Superior temporal gyrus (tissue), 1 donor: ENCODE results near the gene SLC10A7.

Experiments
- DNase-seq: peaks from one replicate; pipeline ENCODE4 v3.0.0-alpha.2; 2016; ENCODE audit errors: extremely low spot score

The SLC10A7 gene, protein sequence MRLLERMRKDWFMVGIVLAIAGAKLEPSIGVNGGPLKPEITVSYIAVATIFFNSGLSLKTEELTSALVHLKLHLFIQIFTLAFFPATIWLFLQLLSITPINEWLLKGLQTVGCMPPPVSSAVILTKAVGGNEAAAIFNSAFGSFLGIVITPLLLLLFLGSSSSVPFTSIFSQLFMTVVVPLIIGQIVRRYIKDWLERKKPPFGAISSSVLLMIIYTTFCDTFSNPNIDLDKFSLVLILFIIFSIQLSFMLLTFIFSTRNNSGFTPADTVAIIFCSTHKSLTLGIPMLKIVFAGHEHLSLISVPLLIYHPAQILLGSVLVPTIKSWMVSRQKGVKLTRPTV

DNA sequence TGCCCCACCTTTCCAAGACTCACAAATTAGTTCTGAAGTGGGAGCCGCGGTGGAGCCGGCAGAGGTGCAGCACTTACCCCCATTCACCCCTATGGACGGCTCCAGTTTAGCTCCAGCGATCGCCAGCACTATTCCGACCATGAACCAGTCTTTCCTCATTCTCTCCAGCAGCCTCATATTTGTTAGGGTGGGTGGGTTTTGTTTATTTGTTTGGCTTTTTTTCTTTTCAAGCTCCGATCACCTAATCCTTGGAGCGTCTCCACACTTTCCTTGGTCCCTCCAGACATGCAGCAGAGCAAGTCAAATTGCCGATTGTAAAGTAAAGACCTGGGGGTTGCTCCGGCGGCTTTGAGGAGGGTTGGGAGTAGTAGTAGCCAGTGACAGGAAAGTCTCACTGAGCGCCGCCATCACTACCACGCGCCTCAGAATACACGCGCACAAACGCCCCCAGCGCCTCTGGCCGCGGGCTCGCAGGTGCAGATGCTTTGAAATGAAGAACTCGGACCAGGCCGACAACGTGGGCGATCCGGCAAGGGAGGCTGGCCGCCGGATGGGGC, at the start of gene SLC10A7:
SLC10A7 (minus strand) TSS at position 400 of the 557 bp plus-strand sequence; CDS start at position 177, 223 bp downstream.
- peak; percentile 82 for DNase-seq

DNA sequence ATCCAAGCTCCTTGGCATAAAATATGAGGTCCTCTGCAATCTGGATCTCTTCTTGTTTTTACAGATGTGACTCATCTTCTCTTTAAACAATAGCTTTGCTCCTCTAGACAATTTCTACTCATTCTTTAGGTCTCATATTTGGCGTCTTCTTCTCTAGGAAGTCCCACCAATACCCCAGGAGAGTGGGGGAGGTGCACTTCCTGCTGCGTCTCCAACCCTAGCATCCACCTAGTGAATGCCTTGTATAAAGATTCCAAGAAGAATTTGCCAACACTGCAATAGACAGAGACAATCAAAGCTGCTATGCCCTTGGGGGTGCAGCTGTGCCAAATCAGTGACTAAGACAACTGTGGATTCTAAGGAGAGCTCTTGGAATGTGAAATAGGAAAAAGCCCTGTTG, 45.7 kb upstream of the SLC10A7 start:
- no peak for DNase-seq

DNA sequence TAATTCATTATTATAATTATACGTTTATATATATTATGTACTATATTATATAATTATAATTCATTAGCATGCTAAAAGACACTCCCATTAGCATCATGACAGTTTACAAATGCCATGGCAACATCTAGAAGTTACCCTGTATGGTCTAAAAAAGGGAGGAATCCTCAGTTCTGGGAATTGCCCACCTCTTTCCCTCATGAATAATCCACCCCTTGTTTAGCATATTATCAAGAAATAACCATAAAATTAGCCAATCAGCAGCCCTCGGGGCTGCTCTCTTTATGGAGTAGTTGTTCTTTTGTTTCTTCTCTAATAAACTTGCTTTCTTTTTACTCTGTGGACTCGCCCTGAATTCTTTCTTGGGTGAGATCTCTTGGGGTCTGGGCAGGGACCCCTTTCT, 42.8 kb upstream of the SLC10A7 start:
- no peak for DNase-seq

DNA sequence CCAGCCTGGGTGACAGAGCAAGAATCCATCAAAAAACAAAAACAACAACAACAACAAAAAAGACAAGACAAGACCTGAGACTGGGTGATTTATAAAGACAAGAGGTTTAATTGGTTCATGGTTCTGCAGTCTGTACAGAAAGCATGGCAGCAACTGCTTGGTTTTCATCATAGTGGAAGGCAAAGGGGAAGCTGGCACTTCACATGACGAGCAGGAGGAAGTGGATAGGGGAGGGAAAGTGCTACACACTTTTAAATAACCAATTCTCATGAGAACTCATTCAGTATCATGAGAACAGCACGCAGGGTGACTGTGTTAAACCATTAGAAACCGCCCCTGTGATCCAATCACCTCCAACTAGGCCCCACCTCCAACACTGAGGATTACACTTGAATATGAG, 28.4 kb upstream of the SLC10A7 start:
- DNase-seq: no peak

DNA sequence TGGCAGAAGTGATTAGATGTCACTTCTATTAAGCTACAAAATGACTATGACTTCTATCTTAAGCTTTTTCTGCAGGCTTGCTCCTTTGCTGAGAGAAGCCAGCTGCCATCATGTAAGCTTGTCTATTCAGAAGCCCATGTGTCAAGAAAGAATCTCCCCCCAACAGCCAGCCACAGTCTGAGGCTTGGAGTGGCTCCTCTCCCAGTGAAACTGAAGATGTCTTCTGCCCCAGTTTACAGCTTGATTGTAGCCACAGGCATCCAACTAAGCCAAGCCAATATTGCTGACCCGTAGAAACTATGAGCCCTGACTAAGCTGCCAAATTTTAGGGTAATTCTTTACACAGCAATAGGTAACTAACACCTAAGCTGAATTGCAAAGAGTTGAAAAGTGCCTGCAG, 26.7 kb upstream of the SLC10A7 start:
- no peak for DNase-seq

DNA sequence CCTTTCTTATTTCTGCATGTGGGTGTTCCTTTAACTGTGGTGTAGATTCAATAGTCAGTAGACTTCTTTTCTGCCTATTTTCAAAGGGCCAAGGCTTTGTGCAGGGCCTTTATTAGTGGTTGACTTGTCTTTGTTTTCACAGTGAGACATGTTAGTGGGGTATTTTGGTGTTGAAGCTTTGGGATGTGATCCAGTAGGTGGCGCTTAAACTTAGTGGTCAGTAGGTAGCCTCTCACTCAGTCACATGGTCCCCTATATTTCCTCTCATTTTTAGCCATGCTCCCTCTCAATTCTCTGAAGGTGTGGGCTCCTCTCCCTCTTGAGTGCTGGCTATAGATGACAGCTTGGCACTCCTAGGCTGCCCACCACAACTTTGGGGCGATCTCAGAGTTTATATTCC, 23.4 kb upstream of the SLC10A7 start:
- DNase-seq: no peak

DNA sequence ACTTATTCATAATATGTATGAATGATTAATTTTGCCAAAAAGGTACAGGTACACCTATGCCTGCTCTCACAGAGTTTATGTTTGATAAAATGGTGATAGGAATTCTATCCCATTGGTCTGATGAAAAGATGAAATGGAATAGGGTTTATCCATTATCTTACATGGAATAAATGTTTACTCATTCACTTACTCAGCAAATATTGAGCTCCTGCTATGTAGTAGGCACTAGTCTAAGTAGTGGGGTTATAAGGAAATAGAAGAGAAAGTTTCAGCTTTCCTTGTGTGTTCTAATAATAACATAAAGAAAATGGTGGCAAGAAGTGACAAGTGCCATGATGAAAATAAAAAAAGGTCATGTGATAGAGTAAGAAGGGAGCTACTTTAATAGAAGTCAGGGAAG, 12.4 kb upstream of the SLC10A7 start:
- DNase-seq: no peak

DNA sequence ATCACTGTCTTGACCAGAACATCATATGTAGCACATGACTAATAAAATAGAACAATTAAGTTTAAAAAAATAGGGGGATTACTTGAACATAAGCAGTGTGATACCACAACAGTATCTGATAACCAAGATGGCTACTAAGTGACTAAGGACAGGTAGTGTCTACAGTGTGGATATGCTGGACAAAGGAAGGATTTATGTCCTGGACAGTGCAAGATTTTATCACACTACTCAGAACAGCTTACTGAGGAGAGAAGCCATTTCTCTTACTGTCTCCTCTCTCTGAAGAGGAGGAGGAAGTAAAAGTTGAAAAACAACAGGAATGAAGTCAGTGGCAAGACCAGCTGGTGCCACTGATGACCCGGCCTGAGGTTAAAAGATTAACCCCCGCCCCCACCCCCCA, 4.0 kb upstream of the SLC10A7 start:
- no peak for DNase-seq

DNA sequence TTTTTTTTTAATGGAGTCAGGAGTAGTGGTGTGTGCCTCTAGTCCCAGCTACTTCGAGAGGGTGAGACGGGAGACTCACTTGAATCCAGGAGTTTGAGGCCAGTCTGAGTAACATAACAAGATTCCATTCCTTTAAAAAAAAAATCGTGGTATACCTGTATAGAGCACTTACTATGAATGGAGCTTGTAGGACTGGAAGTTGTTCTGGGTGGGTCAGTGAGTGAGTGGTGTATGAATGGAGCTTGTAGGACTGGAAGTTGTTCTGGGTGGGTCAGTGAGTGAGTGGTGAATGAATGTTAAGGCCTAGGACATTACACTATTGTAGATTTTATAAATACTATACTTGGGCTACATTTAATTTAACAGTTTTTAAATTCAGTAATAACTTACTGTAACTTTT, 2.9 kb upstream of the SLC10A7 start:
- DNase-seq: no peak

DNA sequence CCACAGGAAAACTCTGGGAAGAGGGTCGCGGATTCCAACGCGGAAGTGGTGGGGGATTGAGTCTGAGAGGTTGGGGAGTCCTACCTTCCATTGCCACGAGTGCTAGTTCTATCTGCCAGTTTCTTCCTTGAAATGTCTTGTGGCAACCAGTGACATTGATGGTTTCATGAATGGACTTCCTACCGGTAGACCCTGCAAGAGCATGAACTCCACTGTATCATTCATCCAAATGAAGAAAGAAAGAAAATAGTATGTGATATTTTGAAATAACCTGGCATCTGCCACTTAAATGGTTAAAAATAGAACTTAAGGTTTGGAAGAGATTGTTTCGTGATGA, 1.1 kb upstream of the SLC10A7 start:
- no peak for DNase-seq

DNA sequence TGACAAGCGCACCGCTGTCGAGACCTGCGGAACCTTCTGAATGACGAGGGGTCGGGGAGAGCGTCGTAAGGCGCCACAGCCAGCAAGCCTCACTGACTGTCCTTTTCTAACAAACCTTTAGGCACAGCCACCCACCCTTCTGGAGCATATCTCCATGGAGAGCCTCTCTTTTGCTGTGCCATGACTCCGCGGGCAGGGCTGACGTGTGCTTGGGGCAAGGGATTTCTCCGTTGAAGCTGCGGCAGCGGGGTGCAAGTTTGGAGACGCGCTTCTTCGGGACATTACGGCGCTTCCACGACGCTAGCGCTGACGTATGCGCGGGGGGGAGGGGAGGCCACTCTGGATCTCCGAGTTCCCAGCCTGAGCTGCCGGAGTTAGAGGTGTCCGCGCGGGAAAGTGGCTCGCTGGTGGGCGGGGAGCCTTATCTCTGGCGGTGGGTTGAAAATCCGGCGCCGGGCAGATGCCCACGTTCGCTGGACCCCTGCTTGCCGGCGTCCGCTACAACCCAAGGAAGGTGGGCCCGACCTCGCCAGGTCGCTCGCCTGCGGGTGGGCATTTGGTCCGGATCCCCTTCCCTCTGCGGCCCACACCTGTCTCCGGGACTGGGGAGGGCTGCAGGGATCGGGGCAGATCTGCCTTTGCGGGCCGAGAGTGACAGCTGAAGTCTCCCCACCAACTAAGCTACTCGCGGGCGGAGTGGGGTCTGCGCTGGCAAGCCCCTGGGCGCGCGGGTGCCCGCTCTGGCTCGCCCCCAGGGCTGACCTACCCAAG, 543 bp upstream of the SLC10A7 start:
- peak; percentile 93 for DNase-seq

DNA sequence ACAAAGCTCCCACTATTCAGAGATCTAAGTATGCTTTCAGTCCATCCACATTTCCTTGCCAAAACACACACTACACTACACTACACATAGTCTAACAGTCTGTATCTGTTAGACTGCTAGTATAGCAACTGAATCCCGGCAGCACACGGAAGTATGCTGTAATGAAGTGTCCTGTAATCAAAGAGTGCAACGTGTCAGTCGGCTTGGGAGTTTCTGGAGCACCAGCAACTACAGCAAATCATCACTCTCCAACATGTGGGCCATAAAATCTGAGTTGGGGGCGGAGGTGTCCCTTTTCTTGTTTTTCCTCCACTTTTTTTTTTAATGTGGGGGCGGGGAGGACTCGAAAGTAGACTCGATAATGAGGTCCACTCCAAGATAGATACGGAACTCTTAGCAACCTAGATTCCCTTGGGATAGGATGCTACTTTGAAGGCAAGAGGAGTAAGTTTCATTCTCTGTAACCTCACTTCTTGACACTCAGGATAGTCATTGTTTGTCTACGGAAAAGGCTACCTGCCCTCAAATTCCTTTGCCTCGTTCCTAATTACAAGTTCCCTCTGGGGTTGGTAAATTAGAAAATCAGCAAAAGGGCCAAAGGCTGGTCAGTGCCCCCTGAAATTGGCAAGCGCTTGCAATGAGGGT, 722 bp downstream of the SLC10A7 start:
- peak; percentile 43 for DNase-seq

DNA sequence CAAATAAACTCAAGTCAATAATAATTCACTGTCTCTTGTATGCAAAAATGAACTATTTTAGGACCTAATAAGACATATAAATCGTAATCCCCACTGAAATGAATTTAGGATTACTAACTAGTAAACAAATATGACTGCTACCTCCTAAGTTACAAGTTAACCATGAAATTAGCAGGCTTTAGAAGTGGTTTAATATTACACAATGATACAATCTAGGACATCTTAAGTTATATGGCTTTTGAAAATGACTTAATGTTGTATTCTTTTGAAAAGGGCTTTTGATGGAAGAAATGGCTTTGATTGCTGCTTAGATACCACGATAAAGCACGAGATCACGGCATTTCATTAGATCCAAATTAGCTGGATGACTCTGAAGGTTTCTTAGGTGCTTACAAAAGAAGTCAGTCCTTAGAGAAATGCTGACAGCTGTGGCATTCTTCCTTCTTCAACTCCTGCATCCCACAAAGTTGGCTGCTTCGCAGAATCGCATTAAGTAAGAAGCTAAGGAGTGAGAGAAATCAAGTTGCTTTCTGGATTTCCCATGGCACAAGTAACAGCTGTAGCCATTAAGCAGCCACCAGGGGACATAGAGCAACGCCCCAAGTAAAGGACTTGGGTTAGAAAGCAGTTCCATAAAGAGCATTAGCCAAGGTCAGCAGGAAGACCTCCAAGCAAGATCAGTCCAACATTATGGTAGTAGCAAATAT, 6.9 kb downstream of the SLC10A7 start:
- no peak for DNase-seq

DNA sequence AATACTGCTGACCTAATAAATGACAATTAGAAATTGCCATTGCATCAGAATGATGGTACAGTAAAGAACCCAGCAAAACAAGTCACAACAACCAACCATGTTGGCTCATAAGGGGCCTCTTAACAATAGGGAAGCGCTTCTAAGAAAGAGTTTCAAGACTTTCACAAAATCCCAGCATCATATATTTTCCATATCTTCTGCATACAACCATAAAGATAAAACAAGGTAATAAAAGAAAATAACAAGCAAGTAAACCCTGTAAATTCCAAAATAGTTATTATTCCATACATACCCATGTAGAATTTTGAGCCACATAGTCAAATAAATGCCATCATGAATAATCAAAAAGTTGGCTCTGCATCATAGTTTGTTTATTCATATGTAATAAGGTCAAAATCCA, 8.2 kb downstream of the SLC10A7 start:
- no peak for DNase-seq

DNA sequence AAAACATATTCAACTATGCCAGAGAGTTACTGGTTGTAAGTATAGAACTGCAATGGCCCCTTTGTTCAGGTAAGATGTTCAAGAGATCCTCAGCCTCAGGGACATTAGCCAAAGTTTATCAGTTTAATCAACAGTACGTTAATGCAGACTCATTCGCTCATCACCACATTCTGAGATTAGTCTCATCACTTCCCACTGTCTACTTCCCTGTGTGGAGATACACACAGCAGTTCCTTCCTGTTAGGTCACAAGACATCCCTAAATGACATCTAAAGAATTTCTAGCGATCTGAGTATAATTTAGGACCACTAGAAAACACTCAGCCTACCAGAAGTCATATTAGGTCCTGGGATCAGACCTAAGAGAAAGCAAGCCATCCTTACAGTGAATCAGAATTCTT, 10.4 kb downstream of the SLC10A7 start:
- no peak for DNase-seq

DNA sequence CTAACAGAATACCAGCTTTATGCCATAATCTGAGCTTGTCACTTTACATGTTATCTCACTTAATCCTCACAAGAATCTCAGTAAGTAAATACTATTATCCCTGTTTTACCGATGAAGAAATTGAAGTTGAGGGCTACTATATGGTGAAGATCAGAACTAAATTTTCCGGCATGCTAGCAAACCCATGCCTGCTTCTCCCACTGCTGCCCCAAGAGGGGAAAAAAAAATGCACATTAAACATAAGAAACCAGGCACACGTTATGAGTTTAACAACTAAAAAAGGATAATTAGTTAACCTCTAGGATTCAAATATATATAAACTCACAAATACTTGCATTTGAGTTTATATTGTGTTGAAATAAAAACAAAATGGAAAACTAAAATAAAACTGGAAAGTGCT, 10.8 kb downstream of the SLC10A7 start:
- DNase-seq: no peak

DNA sequence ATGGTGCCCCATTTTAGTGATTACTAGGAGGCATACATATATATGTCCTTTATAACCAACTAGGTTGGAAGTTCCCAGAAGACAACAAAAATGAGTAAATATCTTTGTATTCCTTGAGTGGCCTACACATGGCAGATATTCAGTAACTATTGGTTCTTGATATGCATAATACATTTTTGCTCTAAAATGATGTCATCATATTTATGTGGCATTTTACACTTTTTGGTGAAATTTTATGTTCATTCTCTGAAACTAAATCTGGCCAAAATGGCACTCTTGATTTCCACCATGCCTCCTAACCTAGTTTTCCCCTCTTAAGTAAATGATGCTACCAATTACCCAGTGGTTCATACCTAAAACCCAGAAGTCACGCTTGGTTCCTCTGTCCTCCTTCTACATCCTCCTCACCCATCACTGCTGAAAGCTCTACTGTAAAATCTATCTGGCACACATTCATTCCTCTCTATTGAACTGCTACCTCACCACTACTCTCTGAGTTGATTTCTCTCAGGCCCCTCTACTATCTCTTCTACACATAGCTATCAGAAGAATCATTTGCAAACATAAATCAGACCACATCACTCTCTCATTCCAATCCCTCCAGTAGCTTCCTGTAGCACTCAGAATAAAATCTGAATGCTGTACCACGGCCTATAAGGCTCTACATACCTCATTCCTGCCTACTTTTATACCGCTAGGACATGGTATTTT, 13.4 kb downstream of the SLC10A7 start:
- no peak for DNase-seq

DNA sequence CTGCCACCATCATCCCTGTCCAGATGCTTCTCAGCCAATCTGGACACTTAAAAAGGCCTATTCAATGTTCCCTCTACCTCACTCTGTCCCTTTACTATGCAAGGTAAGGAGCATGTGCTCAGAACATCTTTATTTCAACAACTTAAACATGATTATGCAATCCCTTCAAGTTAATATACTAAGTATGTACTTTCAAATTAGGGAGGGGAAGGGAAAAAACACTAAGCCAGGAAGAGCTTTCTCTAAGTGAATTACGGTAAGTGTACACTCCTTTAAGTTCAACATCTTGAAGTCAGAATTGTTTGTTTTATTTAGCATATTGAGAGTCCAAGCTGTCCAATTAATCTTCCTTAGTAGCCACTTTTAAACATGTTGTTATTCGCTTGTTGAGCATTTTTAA, 14.1 kb downstream of the SLC10A7 start:
- no peak for DNase-seq

DNA sequence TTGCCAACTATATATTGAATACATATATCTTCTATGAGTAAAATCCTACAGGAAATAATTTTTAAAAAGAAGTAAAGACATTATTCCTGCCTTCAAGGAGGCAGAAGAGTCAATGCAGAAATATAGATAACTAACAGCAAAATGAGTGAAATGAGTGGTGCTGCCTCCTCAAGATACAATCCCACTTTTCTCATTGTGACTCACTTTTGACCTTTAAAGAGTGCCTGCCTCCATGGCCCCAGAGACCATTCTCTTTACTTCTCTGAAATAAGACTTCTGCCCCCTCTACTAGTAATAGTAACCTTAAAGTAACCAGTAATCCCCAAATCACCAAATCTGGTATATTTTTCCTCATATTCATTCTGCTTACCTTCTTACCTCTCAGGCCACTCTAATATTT, 15.5 kb downstream of the SLC10A7 start:
- no peak for DNase-seq

DNA sequence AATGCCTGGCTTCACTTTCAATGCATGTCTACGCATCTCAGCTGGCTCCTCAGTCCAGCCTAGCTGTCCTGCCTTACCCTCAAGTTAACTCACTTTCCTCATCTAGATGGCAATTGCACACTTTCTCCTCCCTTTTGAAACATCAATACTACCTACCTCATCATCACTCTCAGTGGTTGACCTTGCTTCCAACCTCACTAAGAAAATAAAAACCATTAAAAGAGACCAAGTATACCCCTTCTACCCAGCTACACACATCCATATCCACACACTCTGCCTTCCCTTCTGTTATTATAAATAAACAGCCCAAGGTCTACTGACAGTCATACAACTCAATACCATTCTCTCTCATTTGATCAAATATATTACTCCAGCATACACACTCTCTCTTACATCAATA, 21.5 kb downstream of the SLC10A7 start:
- no peak for DNase-seq

DNA sequence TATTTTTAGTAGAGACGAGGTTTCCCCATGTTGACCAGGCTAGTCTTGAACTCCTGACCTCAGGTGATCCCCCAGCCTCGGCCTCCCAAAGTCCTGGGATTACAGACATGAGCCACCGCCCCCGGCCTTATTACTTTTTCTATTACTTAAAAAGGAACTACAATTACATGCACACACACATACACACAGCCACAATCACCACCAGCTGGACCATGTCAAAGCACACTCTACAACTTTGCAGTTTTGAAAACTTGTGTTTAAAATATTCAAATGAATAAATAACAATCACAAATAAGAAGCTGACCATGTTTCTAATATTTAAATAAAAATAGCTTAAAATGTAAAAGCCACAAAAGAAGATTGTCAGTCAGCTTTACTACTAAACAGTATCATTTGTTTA, 23.4 kb downstream of the SLC10A7 start:
- no peak for DNase-seq
